Neural progenitor cell (in vitro differentiated cells): Measurements from ENCODE around the gene PRDM1. TPM values are rescaled to one million over a fixed set of nuclear protein-coding genes. Genes with fewer than 3 reads are reported as not detected.

Experiments used
- DNase-seq: peaks from one replicate; pipeline ENCODE4 v3.0.0-alpha.2; 2016; ENCODE audit warnings: low spot score
- H2AFZ ChIP-seq: fragments of 200-600 bp; sonication (generic); replicated peaks from 2 replicates; pipeline ENCODE4 v1.6.1; 2016; ENCODE audit warnings: antibody characterized with exemption
- H3F3A ChIP-seq: fragments of 200-600 bp; sonication (generic); 2 replicates; pipeline ENCODE4 v1.6.1; 2016; ENCODE audit warnings: antibody characterized with exemption, low read depth
- H3K27ac ChIP-seq: fragments of 200-600 bp; sonication (generic); 2 replicates; pipeline ENCODE4 v1.5.1; 2016; ENCODE audit warnings: mild to moderate bottlenecking
- H3K27me3 ChIP-seq: fragments of 200-600 bp; sonication (generic); 2 replicates; pipeline ENCODE4 v1.6.1; 2016; ENCODE audit warnings: mild to moderate bottlenecking, moderate library complexity
- H3K36me3 ChIP-seq: fragments of 200-600 bp; sonication (generic); 2 replicates; pipeline ENCODE4 v1.5.1; 2016
- H3K4me1 ChIP-seq: fragments of 200-600 bp; sonication (generic); 2 replicates; pipeline ENCODE4 v1.6.1; 2016; ENCODE audit warnings: mixed run types
- H3K4me2 ChIP-seq: fragments of 200-600 bp; sonication (generic); 2 replicates; pipeline ENCODE4 v1.6.1; 2016
- H3K4me3 ChIP-seq: fragments of 200-600 bp; sonication (generic); 2 replicates; pipeline ENCODE4 v1.5.1; 2016
- H3K79me2 ChIP-seq: fragments of 200-600 bp; sonication (generic); 2 replicates; pipeline ENCODE4 v1.6.1; 2016; ENCODE audit warnings: low read depth
- H3K9ac ChIP-seq: fragments of 200-600 bp; sonication (generic); 2 replicates; pipeline ENCODE4 v1.6.1; 2016
- H3K9me3 ChIP-seq: fragments of 200-600 bp; sonication (generic); 2 replicates; pipeline ENCODE4 v1.5.1; 2016; ENCODE audit warnings: low read depth
- H4K20me1 ChIP-seq: fragments of 200-600 bp; sonication (generic); 2 replicates; pipeline ENCODE4 v1.6.1; 2016; ENCODE audit warnings: low read depth
- H3K27ac Mint-ChIP-seq: 3 replicates; pipeline ENCODE4 v1.8.0; 2021; ENCODE audit warnings: mixed read lengths
- H3K27me3 Mint-ChIP-seq: 2 replicates; pipeline ENCODE4 v1.8.0; 2022; ENCODE audit warnings: low read depth, mild to moderate bottlenecking, inconsistent platforms, moderate library complexity, mixed read lengths; ENCODE audit not compliant: insufficient read depth
- H3K36me3 Mint-ChIP-seq: 3 replicates; pipeline ENCODE4 v1.8.0; 2021; ENCODE audit warnings: mixed read lengths
- H3K4me1 Mint-ChIP-seq: 3 replicates; pipeline ENCODE4 v1.8.0; 2021; ENCODE audit warnings: mixed read lengths
- H3K4me3 Mint-ChIP-seq: 3 replicates; pipeline ENCODE4 v1.8.0; 2021; ENCODE audit warnings: mild to moderate bottlenecking, moderate library complexity, mixed read lengths
- H3K9me3 Mint-ChIP-seq: 3 replicates; pipeline ENCODE4 v1.8.0; 2020; ENCODE audit warnings: mixed read lengths
- EZH2 ChIP-seq: fragments of 200-600 bp; sonication (generic); IDR thresholded peaks from 2 replicates; pipeline ENCODE4 v1.6.1; 2017; ENCODE audit warnings: antibody characterized with exemption, mild to moderate bottlenecking, moderate library complexity
- EZH2phosphoT487 ChIP-seq: fragments of 200-600 bp; sonication (generic); IDR thresholded peaks from 2 replicates; pipeline ENCODE4 v1.6.1; 2017; ENCODE audit warnings: antibody characterized with exemption
- total RNA-seq: library from RNA; depleted of rRNA; stranded (reverse); fragments of >200 nt; gene quantifications from 2 replicates; pipeline ENCODE4 v1.2.3, GENCODE V29; 2015; ENCODE audit warnings: low replicate concordance
- TF ChIP-seq, protein P1 (sequence below): fragments of 200-600 bp; sonication (generic); IDR thresholded peaks from 2 replicates; pipeline ENCODE4 v1.5.1; 2017; ENCODE audit warnings: antibody characterized with exemption, mild to moderate bottlenecking

Gene PRDM1
- total RNA-seq, 1 donor from 2014 or later, result 0.37 TPM

DNA sequence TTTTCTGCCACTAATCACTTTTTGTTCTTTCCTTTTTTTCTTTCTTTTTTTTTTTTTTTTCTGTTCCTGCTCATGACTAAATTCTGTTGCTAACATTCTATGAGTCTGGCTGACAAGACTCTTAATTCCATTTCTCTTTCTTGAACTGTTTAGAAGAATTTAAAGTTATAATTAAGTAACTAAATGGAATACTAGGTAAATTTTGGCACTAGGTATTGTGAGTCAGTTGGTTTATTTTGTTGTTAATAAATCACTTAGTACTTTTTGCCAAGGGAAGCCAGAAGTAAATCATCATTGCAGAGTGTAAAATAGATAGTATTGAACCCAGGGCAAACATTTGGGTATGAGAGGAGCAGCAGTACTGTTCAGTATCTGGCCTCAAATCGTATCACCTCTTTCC lies 42.0 kb upstream of the PRDM1 start:
- no peak overlapping the region for H3K4me3 Mint-ChIP-seq

GRCh38 chr6:106045077-106045476 lies 41.1 kb upstream of the PRDM1 start:
- Histone ChIP-seq H3K79me2 (no peaks in the 10 kb centered on the region), H3K9me3 (no peaks in the 10 kb centered on the region), H3K9ac (no peak overlapping the region), H3K4me3 (no peak overlapping the region), H3K27ac (no peak overlapping the region), H3K36me3 (no peaks in the 10 kb centered on the region), H2AFZ (no peak overlapping the region), H3F3A (peaks cover 8% of the 10 kb centered on the region), H3K4me2 (peak overlapping the region; percentile 1), H3K4me1 (peaks cover 22% of the 10 kb centered on the region), H3K27me3 (no peaks in the 10 kb centered on the region), H4K20me1 (no peaks in the 10 kb centered on the region)
- H3K4me1 Mint-ChIP-seq, result peaks cover 9% of the 10 kb centered on the region
- TF ChIP-seq, protein P1, sequence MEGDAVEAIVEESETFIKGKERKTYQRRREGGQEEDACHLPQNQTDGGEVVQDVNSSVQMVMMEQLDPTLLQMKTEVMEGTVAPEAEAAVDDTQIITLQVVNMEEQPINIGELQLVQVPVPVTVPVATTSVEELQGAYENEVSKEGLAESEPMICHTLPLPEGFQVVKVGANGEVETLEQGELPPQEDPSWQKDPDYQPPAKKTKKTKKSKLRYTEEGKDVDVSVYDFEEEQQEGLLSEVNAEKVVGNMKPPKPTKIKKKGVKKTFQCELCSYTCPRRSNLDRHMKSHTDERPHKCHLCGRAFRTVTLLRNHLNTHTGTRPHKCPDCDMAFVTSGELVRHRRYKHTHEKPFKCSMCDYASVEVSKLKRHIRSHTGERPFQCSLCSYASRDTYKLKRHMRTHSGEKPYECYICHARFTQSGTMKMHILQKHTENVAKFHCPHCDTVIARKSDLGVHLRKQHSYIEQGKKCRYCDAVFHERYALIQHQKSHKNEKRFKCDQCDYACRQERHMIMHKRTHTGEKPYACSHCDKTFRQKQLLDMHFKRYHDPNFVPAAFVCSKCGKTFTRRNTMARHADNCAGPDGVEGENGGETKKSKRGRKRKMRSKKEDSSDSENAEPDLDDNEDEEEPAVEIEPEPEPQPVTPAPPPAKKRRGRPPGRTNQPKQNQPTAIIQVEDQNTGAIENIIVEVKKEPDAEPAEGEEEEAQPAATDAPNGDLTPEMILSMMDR, result no peak
- TF ChIP-seq EZH2phosphoT487 (no peak), EZH2 (no peak)
- no peaks in the 10 kb centered on the region for H3K36me3 Mint-ChIP-seq
- no peak overlapping the region for H3K27ac Mint-ChIP-seq
- H3K27me3 Mint-ChIP-seq, result peaks cover 9% of the 10 kb centered on the region
- H3K9me3 Mint-ChIP-seq, result no peaks in the 10 kb centered on the region
- no peak for DNase-seq
- no peak overlapping the region for H3K4me3 Mint-ChIP-seq

More for the DNA sequence above, 42.0 kb upstream of the PRDM1 start:
- no peak overlapping the region for H2AFZ ChIP-seq
- no peaks in the 10 kb centered on the region for H3K36me3 ChIP-seq
- H3K9me3 ChIP-seq, result no peaks in the 10 kb centered on the region
- H3K9me3 Mint-ChIP-seq, result no peaks in the 10 kb centered on the region
- peaks cover 22% of the 10 kb centered on the region for H3K4me1 ChIP-seq
- no peak overlapping the region for H3K27ac Mint-ChIP-seq
- H3K9ac ChIP-seq, result no peak overlapping the region
- no peak overlapping the region for H3K27ac ChIP-seq
- H3K4me1 Mint-ChIP-seq, result peaks cover 9% of the 10 kb centered on the region
- no peaks in the 10 kb centered on the region for H3K36me3 Mint-ChIP-seq
- H3F3A ChIP-seq, result peaks cover 8% of the 10 kb centered on the region
- no peak overlapping the region for H3K4me3 ChIP-seq
- H3K79me2 ChIP-seq, result no peaks in the 10 kb centered on the region
- H4K20me1 ChIP-seq, result no peaks in the 10 kb centered on the region
- TF ChIP-seq, protein P1, result no peak
- TF ChIP-seq EZH2phosphoT487 (no peak), EZH2 (no peak)
- no peaks in the 10 kb centered on the region for H3K27me3 ChIP-seq
- peaks cover 5% of the 10 kb centered on the region for H3K27me3 Mint-ChIP-seq
- DNase-seq, result no peak
- no peak overlapping the region for H3K4me2 ChIP-seq

- Histone ChIP-seq H3K27ac (no peak overlapping the region), H3K27me3 (no peaks in the 10 kb centered on the region), H3K9ac (no peak overlapping the region), H4K20me1 (no peaks in the 10 kb centered on the region), H3K79me2 (no peaks in the 10 kb centered on the region), H3F3A (peaks cover 11% of the 10 kb centered on the region), H3K36me3 (no peaks in the 10 kb centered on the region), H2AFZ (no peak overlapping the region), H3K9me3 (no peaks in the 10 kb centered on the region), H3K4me2 (no peak overlapping the region), H3K4me1 (peaks cover 32% of the 10 kb centered on the region), H3K4me3 (no peak overlapping the region)
- Mint-ChIP-seq H3K4me1 (peaks cover 12% of the 10 kb centered on the region), H3K36me3 (no peaks in the 10 kb centered on the region), H3K9me3 (no peaks in the 10 kb centered on the region), H3K4me3 (no peak overlapping the region), H3K27me3 (peaks cover 9% of the 10 kb centered on the region), H3K27ac (no peak overlapping the region)
- no peak for DNase-seq
- no peak for TF ChIP-seq EZH2phosphoT487
- no peak for TF ChIP-seq EZH2
- TF ChIP-seq, protein P1, result no peak
Measured at GRCh38 chr6:106046116-106046853, 39.9 kb upstream of the PRDM1 start.
